GM12878 (cell line): ENCODE measurements around the gene TMC4. TPM values are rescaled to one million over a fixed set of nuclear protein-coding genes. Genes with fewer than 3 reads are reported as not detected.
A peak's percentile ranks its signal among the peaks of the same experiment; 100 is the strongest.

ENCODE experiments used
- ATAC-seq: fragments of 200-7000 bp; cut with Tn5 transposase; 3 replicates; pipeline ENCODE4 v1.9.1; 2020; ENCODE audit warnings: mild to moderate bottlenecking, moderate library complexity
- BruUV-seq: library from RNA; stranded (reverse); fragments of 400-500 nt; replicated peaks from 2 replicates; lab custom pipeline; 2021; lab: Mats Ljungman, UMichigan
- CTCF ChIA-PET: fragments of 300-600 bp; sonication (Branson Sonifier 250); formaldehyde crosslinking; extraction: SDS; loops from one replicate; lab custom pipeline; 2021; ENCODE audit warnings: inconsistent platforms; lab: Yijun Ruan, JAX
- POLR2A ChIA-PET: fragments of 350-600 bp; formaldehyde crosslinking; extraction: SDS; loops from one replicate; lab custom pipeline; 2021; ENCODE audit warnings: inconsistent platforms; lab: Charles Lee
- RAD21 ChIA-PET: fragments of 300-600 bp; sonication (Branson Sonifier 250); formaldehyde crosslinking; loops from one replicate; lab custom pipeline; 2023; ENCODE audit warnings: antibody characterized with exemption; ENCODE audit not compliant: unreplicated experiment; lab: Charles Lee
- SMC1A ChIA-PET: fragments of 300-600 bp; sonication (Branson Sonifier 250); formaldehyde crosslinking; loops from one replicate; lab custom pipeline; 2023; ENCODE audit not compliant: unreplicated experiment, uncharacterized antibody; lab: Charles Lee
- DNase-seq: peaks from one replicate; pipeline ENCODE4 v3.0.0-alpha.2; 2011; ENCODE audit warnings: low read depth, low spot score
- FAIRE-seq: peaks from 3 replicates; lab custom pipeline; 2011; peaks lifted over from hg19 to GRCh38; lab: Jason Lieb, UNC
- H2AFZ ChIP-seq: 2 replicates; pipeline ENCODE4 v1.6.0; 2011; ENCODE audit warnings: low read depth, low read length, control low read depth; ENCODE audit not compliant: control insufficient read depth
- H3K27ac ChIP-seq: 2 replicates; pipeline ENCODE4 v1.5.1; 2011; ENCODE audit warnings: control low read depth; ENCODE audit not compliant: control insufficient read depth, insufficient read depth
- H3K27me3 ChIP-seq, 2 experiments: replicated peaks in 1 of 2; 2 replicates each; pipeline versions ENCODE4 v1.6.0 to v1.6.1; 2011; ENCODE audit warnings: low read length in 1 of 2; ENCODE audit not compliant: control insufficient read depth in 2 of 2, insufficient read depth in 2 of 2
- H3K36me3 ChIP-seq, 2 experiments: 2 replicates each; pipeline ENCODE4 v1.5.1; 2011; ENCODE audit warnings: low read length in 1 of 2; ENCODE audit not compliant: control insufficient read depth in 2 of 2, insufficient read depth in 2 of 2
- H3K4me1 ChIP-seq: 2 replicates; pipeline ENCODE4 v1.6.1; 2011; ENCODE audit warnings: mild to moderate bottlenecking, low read length, moderate library complexity, mixed read lengths; ENCODE audit not compliant: control insufficient read depth, insufficient read depth
- H3K4me2 ChIP-seq: 2 replicates; pipeline ENCODE4 v1.6.0; 2011; ENCODE audit warnings: control low read depth; ENCODE audit not compliant: control insufficient read depth, insufficient read depth
- H3K4me3 ChIP-seq: fragments of 200-600 bp; sonication (generic); 2 replicates; pipeline ENCODE4 v1.5.1; 2016
- H3K79me2 ChIP-seq: 2 replicates; pipeline ENCODE4 v1.6.0; 2011; ENCODE audit warnings: low read length; ENCODE audit not compliant: control insufficient read depth, insufficient read depth
- H3K9ac ChIP-seq: 2 replicates; pipeline ENCODE4 v1.8.0; 2011; ENCODE audit warnings: low read length, control low read depth, mixed read lengths; ENCODE audit not compliant: control insufficient read depth, insufficient read depth
- H3K9me3 ChIP-seq: replicated peaks from 3 replicates; pipeline ENCODE4 v1.5.1; 2011; ENCODE audit warnings: mild to moderate bottlenecking, low read length; ENCODE audit not compliant: control insufficient read depth, insufficient read depth
- H4K20me1 ChIP-seq: 2 replicates; pipeline ENCODE4 v1.6.0; 2011; ENCODE audit not compliant: control insufficient read depth, insufficient read depth
- BRCA1 ChIP-seq: IDR thresholded peaks from 2 replicates; pipeline ENCODE4 v1.6.1; 2011; ENCODE audit warnings: low read depth, low read length, improper control_type of control experiment
- CBFB ChIP-seq: IDR thresholded peaks from 2 replicates; pipeline ENCODE4 v1.6.1; 2016; ENCODE audit warnings: antibody characterized with exemption, low read depth
- CBX3 ChIP-seq: fragments of 200-600 bp; sonication (generic); IDR thresholded peaks from 2 replicates; pipeline ENCODE4 v1.6.1; 2016; ENCODE audit warnings: low read depth, borderline replicate concordance
- CEBPB ChIP-seq, 2 experiments: fragments of 150-350 bp in 1 of 2; IDR thresholded peaks; 2 replicates each; pipeline ENCODE4 v1.6.1; 2012 to 2014; ENCODE audit warnings: low read depth in 2 of 2, low read length in 2 of 2, borderline replicate concordance in 1 of 2, inconsistent platforms in 1 of 2
- EGR1 ChIP-seq, 2 experiments: IDR thresholded peaks; 1 replicate in 1 of 2; 2 replicates in 1 of 2; pipeline ENCODE4 v1.6.1; 2011 to 2012; ENCODE audit warnings: low read depth in 2 of 2, low read length in 2 of 2, borderline replicate concordance in 1 of 2, mild to moderate bottlenecking in 1 of 2, moderate library complexity in 1 of 2
- FOS ChIP-seq: IDR thresholded peaks from 3 replicates; pipeline ENCODE4 v1.6.1; 2011; ENCODE audit warnings: borderline replicate concordance; ENCODE audit not compliant: insufficient read length; ENCODE audit errors: extremely low read depth
- FOXK2 ChIP-seq: fragments of 450-650 bp; IDR thresholded peaks from 2 replicates; pipeline ENCODE4 v1.6.1; 2017; ENCODE audit warnings: mild to moderate bottlenecking, moderate library complexity
- IKZF1 ChIP-seq: fragments of 450-650 bp; conservative IDR thresholded peaks from 2 replicates; pipeline ENCODE4 v1.6.1; 2017; ENCODE audit warnings: antibody characterized with exemption, mild to moderate bottlenecking
- NFYB ChIP-seq: IDR thresholded peaks from 2 replicates; pipeline ENCODE4 v1.6.1; 2011; ENCODE audit warnings: low read depth, mild to moderate bottlenecking, low read length, improper control_type of control experiment, moderate library complexity; ENCODE audit not compliant: insufficient read depth
- NR2C2 ChIP-seq: IDR thresholded peaks from 2 replicates; pipeline ENCODE4 v1.6.1; 2011; ENCODE audit warnings: borderline replicate concordance, low read depth; ENCODE audit not compliant: control insufficient read depth, insufficient read length
- PML ChIP-seq: IDR thresholded peaks from 2 replicates; pipeline ENCODE4 v1.6.1; 2012; ENCODE audit warnings: low read length, inconsistent platforms
- POLR2A ChIP-seq: IDR thresholded peaks from 2 replicates; pipeline ENCODE4 v1.6.1; 2011; ENCODE audit warnings: low read depth, mild to moderate bottlenecking, low read length
- POLR2AphosphoS5 ChIP-seq: IDR thresholded peaks from 2 replicates; pipeline ENCODE4 v1.6.1; 2011; ENCODE audit warnings: mild to moderate bottlenecking, low read length, inconsistent platforms
- RB1 ChIP-seq: fragments of 450-650 bp; formaldehyde crosslinking; IDR thresholded peaks from 2 replicates; pipeline ENCODE4 v1.6.1; 2017; ENCODE audit warnings: mild to moderate bottlenecking, borderline replicate concordance
- RBBP5 ChIP-seq: fragments of 200-600 bp; sonication (generic); conservative IDR thresholded peaks from 2 replicates; pipeline ENCODE4 v1.6.1; 2016
- RFX5 ChIP-seq: IDR thresholded peaks from 2 replicates; pipeline ENCODE4 v1.6.1; 2011; ENCODE audit warnings: low read depth, low read length, improper control_type of control experiment
- SIX5 ChIP-seq: IDR thresholded peaks from 2 replicates; pipeline ENCODE4 v1.6.1; 2011; ENCODE audit warnings: mild to moderate bottlenecking, low read depth, low read length, moderate library complexity; ENCODE audit not compliant: severe bottlenecking
- SMAD5 ChIP-seq: IDR thresholded peaks from 2 replicates; pipeline ENCODE4 v1.6.1; 2016; ENCODE audit warnings: antibody characterized with exemption, low read depth
- SPI1 ChIP-seq: IDR thresholded peaks from 2 replicates; pipeline ENCODE4 v1.6.1; 2011; ENCODE audit warnings: low read depth, mild to moderate bottlenecking, low read length, moderate library complexity, borderline replicate concordance; ENCODE audit not compliant: insufficient read depth
- SREBF1 ChIP-seq: IDR thresholded peaks from 2 replicates; pipeline ENCODE4 v1.6.1; 2012; ENCODE audit warnings: mild to moderate bottlenecking, low read length
- SREBF2 ChIP-seq: IDR thresholded peaks from 2 replicates; pipeline ENCODE4 v1.6.1; 2012; ENCODE audit warnings: mild to moderate bottlenecking, low read length
- SUPT20H ChIP-seq: IDR thresholded peaks from 2 replicates; pipeline ENCODE4 v1.6.1; 2011; ENCODE audit warnings: low read depth, mild to moderate bottlenecking, low read length, moderate library complexity, borderline replicate concordance; ENCODE audit not compliant: control insufficient read depth
- ZNF274 ChIP-seq: IDR thresholded peaks from one replicate; pipeline ENCODE4 v1.8.0; 2011; ENCODE audit not compliant: insufficient read length, insufficient read depth
- WGBS: methylation state at CpG from one replicate; pipeline ENCODE4 v1.1.6; 2016; ENCODE audit warnings: low lambda C conversion rate; ENCODE audit not compliant: insufficient replicate concordance, insufficient coverage; ENCODE audit errors: missing lambda C conversion rate; 5-methylcytosine and 5-hydroxymethylcytosine counted together
- in situ Hi-C: fragments of 300-500 bp; cut with MboI; formaldehyde crosslinking; loops from 9 replicates; pipeline ENCODE4 v1.14.3; 2018; ENCODE audit warnings: mixed read lengths
- intact Hi-C: fragments of 100-400 bp; cut with micrococcal nuclease; formaldehyde crosslinking; loops from one replicate; pipeline ENCODE4 v1.14.2; 2022; ENCODE audit not compliant: unreplicated experiment
- polyA plus RNA-seq, 11 experiments: library from polyadenylated mRNA; depleted of rRNA in 4 of 11; unstranded in 6 of 11; stranded (reverse) in 5 of 11; fragments of >200 nt; fragmentation: Nextera tagmentation in 4 of 11; fragmentation: Illumina TruSeq in 1 of 11; extraction: Ambion mirVana in 4 of 11; extraction: Trizol in 1 of 11; gene quantifications; 1 replicate in 1 of 11; 2 replicates in 10 of 11; pipeline versions ENCODE4 v1.2.1 to v1.2.3, GENCODE V29; 2011 to 2016; ENCODE audit warnings: inconsistent platforms in 2 of 11, missing spikeins in 2 of 11, low read depth in 1 of 11
- total RNA-seq, 4 experiments: library from RNA; depleted of rRNA in 3 of 4; stranded (reverse); fragments of >200 nt in 3 of 4; fragmentation: Illumina TruSeq in 1 of 4; extraction: Trizol in 1 of 4; gene quantifications; 2 replicates each; pipeline versions ENCODE4 v1.2.1 to v1.2.3, GENCODE V29; 2013 to 2021
- TF ChIP-seq, protein P1 (sequence below): fragments of 450-650 bp; IDR thresholded peaks from 2 replicates; pipeline ENCODE4 v1.6.1; 2017; ENCODE audit warnings: low read depth, mild to moderate bottlenecking, moderate library complexity

The TMC4 gene
- total and polyA plus RNA-seq, 10 of the 15 experiments (the other 5 are each of a cell fraction or from before 2014, with no cell fraction given): 0.33 to 0.83 (median 0.74) TPM; not detected in 7

DNA sequence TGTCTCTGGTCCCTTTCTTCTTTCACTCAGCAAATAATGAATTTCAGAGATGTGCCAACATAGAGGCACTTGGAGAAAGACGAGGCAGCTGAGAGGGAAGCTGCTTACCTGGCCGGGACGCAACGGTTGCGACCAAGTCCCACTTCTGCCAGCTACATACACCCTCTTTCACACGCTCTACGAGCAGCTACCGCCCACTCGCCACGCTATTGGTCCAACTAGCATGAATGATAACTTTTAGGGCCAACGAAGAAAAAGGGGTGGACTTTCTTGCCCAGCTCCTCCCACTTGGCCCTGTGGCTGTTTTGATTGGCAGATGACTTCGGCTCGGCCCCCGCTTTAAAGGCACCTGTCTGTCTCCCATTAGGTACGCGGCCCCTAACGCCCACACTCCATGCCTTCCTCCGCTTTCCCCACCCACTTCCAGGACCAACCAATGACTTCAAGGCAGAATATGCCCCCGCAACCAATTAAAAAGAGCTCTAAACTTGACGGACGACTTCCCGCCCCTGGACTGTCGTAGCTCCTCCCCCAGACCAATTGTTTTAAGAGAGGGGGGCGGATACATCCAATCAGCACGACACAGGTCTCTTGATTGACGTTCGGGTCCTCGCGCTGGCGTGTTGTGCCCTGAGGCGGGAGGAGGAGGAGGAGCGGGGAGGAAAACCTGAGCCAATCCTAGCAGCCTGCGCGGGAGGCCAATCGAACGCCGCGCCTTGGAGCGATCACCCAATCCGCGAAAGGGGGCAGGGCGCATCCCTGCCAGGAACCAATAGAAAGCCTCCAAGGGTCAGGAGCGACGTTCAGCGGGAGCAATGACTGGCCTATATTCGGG is 35.9 kb downstream of the TMC4 start:
- ChIA-PET POLR2A (interaction anchor here (0.5 to 3.5 kb wide), 18 partner anchors 12 to 1202 kb away, joined by 3 to 36 read pairs (median 5); partner anchors contain the start of genes KMT5C, LENG1, LENG8 and LENG9), CTCF (interaction anchor here (0.7 to 2.3 kb wide), 6 partner anchors 22 to 345 kb away, joined by 3 to 15 read pairs (median 6); partner anchors contain the start of genes LENG1, MBOAT7 and TMC4), SMC1A (interaction anchor here (0.6 to 1.4 kb wide), 13 partner anchors 19 to 1324 kb away, joined by 3 to 6 read pairs (median 3); partner anchors contain the start of genes ISOC2, MBOAT7, PRPF31 and RPS9), RAD21 (interaction anchor here (0.8 to 2.4 kb wide), 13 partner anchors 12 to 1340 kb away, joined by 3 to 23 read pairs (median 4); partner anchors contain the start of genes LENG1, MBOAT7, PRPF31 and TFPT)
- H3K27me3 ChIP-seq: no peaks in the 10 kb centered on the region
- H3K79me2 ChIP-seq: peaks cover 40% of the 10 kb centered on the region
- peak; percentile 100 for DNase-seq
- H3K27ac ChIP-seq: peak overlapping the region; percentile 90
- peaks cover 12% of the 10 kb centered on the region for H4K20me1 ChIP-seq
- H3K4me3 ChIP-seq: peak overlapping the region; percentile 86
- H3K9me3 ChIP-seq: peaks cover 2% of the 10 kb centered on the region; the same call in 2 of the 3 replicates
- peak overlapping the region; percentile 99 for H3K4me2 ChIP-seq
- H3K36me3 ChIP-seq: peaks cover 0 to 7% of the 10 kb centered on the region in 2 experiments; a peak in 1 of 4 replicates
- no TSS peak for BruUV-seq
- intact Hi-C loops: loop anchor here (1.0 to 2.0 kb wide), 3 partner anchors 22 to 64 kb away; partner anchors contain the start of genes LENG1, NDUFA3 and RPS9
- H3K9ac ChIP-seq: peak overlapping the region; percentile 95
- peaks cover 19% of the 10 kb centered on the region for H3K4me1 ChIP-seq
- peak overlapping the region; percentile 84 for H2AFZ ChIP-seq
- WGBS: under 1% methylated on average over 45 of the region's 46 CpGs
- FAIRE-seq: peak; percentile 100
- ATAC-seq: peak; percentile 92
- in situ Hi-C loops: loop anchor here (25.0 kb wide), 1 partner anchor 1525 kb away; the partner anchor contains the start of gene U2AF2
- no peak for TF ChIP-seq CEBPB (IDR thresholded peaks at IDR 0.05; ENCODE audit: borderline replicate concordance in 1 of 2, low read depth in 2 of 2, low read length in 2 of 2)
- peak; percentile 98 for TF ChIP-seq FOS
- peak; percentile 67; the same call in 1 of the 2 replicates for TF ChIP-seq RFX5
- TF ChIP-seq NR2C2: no peak
- TF ChIP-seq CBX3: no peak
- peak; percentile 93 for TF ChIP-seq NFYB
- no peak for TF ChIP-seq BRCA1
- TF ChIP-seq FOXK2: peak; percentile 75
- no peak for TF ChIP-seq IKZF1
- TF ChIP-seq SIX5: no peak
- TF ChIP-seq SPI1: no peak
- TF ChIP-seq POLR2A: peak; percentile 91
- TF ChIP-seq POLR2AphosphoS5: peak; percentile 80
- no peak for TF ChIP-seq PML
- TF ChIP-seq SMAD5: no peak
- no peak for TF ChIP-seq SUPT20H
- TF ChIP-seq CBFB: no peak
- TF ChIP-seq SREBF2: no peak
- TF ChIP-seq, protein P1, sequence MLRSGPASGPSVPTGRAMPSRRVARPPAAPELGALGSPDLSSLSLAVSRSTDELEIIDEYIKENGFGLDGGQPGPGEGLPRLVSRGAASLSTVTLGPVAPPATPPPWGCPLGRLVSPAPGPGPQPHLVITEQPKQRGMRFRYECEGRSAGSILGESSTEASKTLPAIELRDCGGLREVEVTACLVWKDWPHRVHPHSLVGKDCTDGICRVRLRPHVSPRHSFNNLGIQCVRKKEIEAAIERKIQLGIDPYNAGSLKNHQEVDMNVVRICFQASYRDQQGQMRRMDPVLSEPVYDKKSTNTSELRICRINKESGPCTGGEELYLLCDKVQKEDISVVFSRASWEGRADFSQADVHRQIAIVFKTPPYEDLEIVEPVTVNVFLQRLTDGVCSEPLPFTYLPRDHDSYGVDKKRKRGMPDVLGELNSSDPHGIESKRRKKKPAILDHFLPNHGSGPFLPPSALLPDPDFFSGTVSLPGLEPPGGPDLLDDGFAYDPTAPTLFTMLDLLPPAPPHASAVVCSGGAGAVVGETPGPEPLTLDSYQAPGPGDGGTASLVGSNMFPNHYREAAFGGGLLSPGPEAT: peak; percentile 37; the same call in 1 of the 2 replicates
- no peak for TF ChIP-seq RB1
- no peak for TF ChIP-seq ZNF274
- TF ChIP-seq RBBP5: no peak
- TF ChIP-seq EGR1 (IDR thresholded peaks at IDR 0.05; ENCODE audit: borderline replicate concordance in 1 of 2, low read depth in 2 of 2, low read length in 2 of 2): peak in 1 of 2 experiments; percentile 85; a peak in 2 of 3 replicates
- TF ChIP-seq SREBF1: no peak
